ENCODE data around the gene NDRG4.

Gene NDRG4

GRCh38 chr16:58499615-58500351 is at the start of gene NDRG4:
TSS of gene NDRG4 (plus strand) at chr16:58500143. CDS start at chr16:58500249, 106 bp downstream.
- DNase-seq (ENCODE audit: low spot score in 2 of 2), result peak; percentile 45 to 78
- H3K9me3 ChIP-seq, result no peaks in the 10 kb centered on the region
- in situ Hi-C loops (cut with MboI; ENCODE audit: low sequenced_read_pairs), result no loop called here
- H3K36me3 ChIP-seq (replicated peaks), result no peaks in the 10 kb centered on the region
- H3K4me3 ChIP-seq, result peak within 1 kb of the TSS; percentile 15
- no peaks in the 10 kb centered on the region for H3K4me1 ChIP-seq
- no peaks in the 10 kb centered on the region for H3K27me3 ChIP-seq (ENCODE audit: low read depth)

- Histone ChIP-seq H3K9me3 (no peaks in the 10 kb centered on the region), H3K4me3 (no peak overlapping the region), H3K4me1 (no peaks in the 10 kb centered on the region), H3K27me3 (ENCODE audit: low read depth) (peaks cover 2% of the 10 kb centered on the region; the same call in 1 of the 2 replicates), H3K36me3 (replicated peaks) (no peaks in the 10 kb centered on the region)
- DNase-seq (ENCODE audit: low spot score in 2 of 2), result no peak
- in situ Hi-C loops (cut with MboI; ENCODE audit: low sequenced_read_pairs), result no loop called here
Measured at GRCh38 chr16:58450590-58450989, 49.4 kb upstream of the NDRG4 start.

GRCh38 chr16:58451265-58451689 is 48.7 kb upstream of the NDRG4 start:
- DNase-seq (ENCODE audit: low spot score in 2 of 2), result no peak
- Histone ChIP-seq H3K4me3 (no peak overlapping the region), H3K27me3 (ENCODE audit: low read depth) (peaks cover 2% of the 10 kb centered on the region; the same call in 1 of the 2 replicates), H3K36me3 (replicated peaks) (no peaks in the 10 kb centered on the region), H3K9me3 (no peaks in the 10 kb centered on the region), H3K4me1 (no peaks in the 10 kb centered on the region)
- in situ Hi-C loops (cut with MboI; ENCODE audit: low sequenced_read_pairs), result no loop called here

- peak in 1 of 2 experiments; percentile 70 for DNase-seq (ENCODE audit: low spot score in 2 of 2)
- no peaks in the 10 kb centered on the region for H3K9me3 ChIP-seq
- in situ Hi-C loops (cut with MboI; ENCODE audit: low sequenced_read_pairs), result no loop called here
- no peaks in the 10 kb centered on the region for H3K4me1 ChIP-seq
- H3K36me3 ChIP-seq (replicated peaks), result no peaks in the 10 kb centered on the region
- no peak overlapping the region for H3K4me3 ChIP-seq
- peaks cover 2% of the 10 kb centered on the region; the same call in 1 of the 2 replicates for H3K27me3 ChIP-seq (ENCODE audit: low read depth)
Measured at GRCh38 chr16:58451945-58452401, 48.0 kb upstream of the NDRG4 start.

GRCh38 chr16:58452640-58453039 is 47.3 kb upstream of the NDRG4 start:
- no peak for DNase-seq (ENCODE audit: low spot score in 2 of 2)
- in situ Hi-C loops (cut with MboI; ENCODE audit: low sequenced_read_pairs), result no loop called here
- Histone ChIP-seq H3K4me3 (no peak overlapping the region), H3K36me3 (replicated peaks) (no peaks in the 10 kb centered on the region), H3K27me3 (ENCODE audit: low read depth) (no peaks in the 10 kb centered on the region), H3K9me3 (no peaks in the 10 kb centered on the region), H3K4me1 (no peaks in the 10 kb centered on the region)

- H3K4me1 ChIP-seq, result no peaks in the 10 kb centered on the region
- DNase-seq (ENCODE audit: low spot score in 2 of 2), result no peak
- H3K9me3 ChIP-seq, result no peaks in the 10 kb centered on the region
- no peaks in the 10 kb centered on the region for H3K27me3 ChIP-seq (ENCODE audit: low read depth)
- H3K4me3 ChIP-seq, result no peak overlapping the region
- H3K36me3 ChIP-seq (replicated peaks), result no peaks in the 10 kb centered on the region
- in situ Hi-C loops (cut with MboI; ENCODE audit: low sequenced_read_pairs), result no loop called here
Measured at GRCh38 chr16:58454178-58454577, 45.8 kb upstream of the NDRG4 start.

GRCh38 chr16:58454856-58455255 is 45.1 kb upstream of the NDRG4 start:
- no peak for DNase-seq (ENCODE audit: low spot score in 2 of 2)
- Histone ChIP-seq H3K9me3 (no peaks in the 10 kb centered on the region), H3K27me3 (ENCODE audit: low read depth) (no peaks in the 10 kb centered on the region), H3K4me3 (no peak overlapping the region), H3K36me3 (replicated peaks) (no peaks in the 10 kb centered on the region), H3K4me1 (no peaks in the 10 kb centered on the region)
- in situ Hi-C loops (cut with MboI; ENCODE audit: low sequenced_read_pairs), result no loop called here

GRCh38 chr16:58455750-58456149 is 44.2 kb upstream of the NDRG4 start:
- H3K9me3 ChIP-seq, result no peaks in the 10 kb centered on the region
- H3K4me3 ChIP-seq, result no peak overlapping the region
- H3K36me3 ChIP-seq (replicated peaks), result no peaks in the 10 kb centered on the region
- H3K4me1 ChIP-seq, result no peaks in the 10 kb centered on the region
- no peaks in the 10 kb centered on the region for H3K27me3 ChIP-seq (ENCODE audit: low read depth)
- in situ Hi-C loops (cut with MboI; ENCODE audit: low sequenced_read_pairs), result no loop called here
- no peak for DNase-seq (ENCODE audit: low spot score in 2 of 2)

- no peaks in the 10 kb centered on the region for H3K27me3 ChIP-seq (ENCODE audit: low read depth)
- H3K4me1 ChIP-seq, result no peaks in the 10 kb centered on the region
- no peak overlapping the region for H3K4me3 ChIP-seq
- no peaks in the 10 kb centered on the region for H3K9me3 ChIP-seq
- no peaks in the 10 kb centered on the region for H3K36me3 ChIP-seq (replicated peaks)
- DNase-seq (ENCODE audit: low spot score in 2 of 2), result no peak
- in situ Hi-C loops (cut with MboI; ENCODE audit: low sequenced_read_pairs), result no loop called here
Measured at GRCh38 chr16:58456193-58456592, 43.8 kb upstream of the NDRG4 start.

GRCh38 chr16:58458606-58459343 is 41.2 kb upstream of the NDRG4 start:
- H3K27me3 ChIP-seq (ENCODE audit: low read depth), result peaks cover 4% of the 10 kb centered on the region
- no peaks in the 10 kb centered on the region for H3K9me3 ChIP-seq
- no peak for DNase-seq (ENCODE audit: low spot score in 2 of 2)
- no peak overlapping the region for H3K4me3 ChIP-seq
- H3K36me3 ChIP-seq (replicated peaks), result no peaks in the 10 kb centered on the region
- in situ Hi-C loops (cut with MboI; ENCODE audit: low sequenced_read_pairs), result no loop called here
- no peaks in the 10 kb centered on the region for H3K4me1 ChIP-seq

GRCh38 chr16:58459344-58460218 is 40.4 kb upstream of the NDRG4 start:
- DNase-seq (ENCODE audit: low spot score in 2 of 2), result no peak
- H3K4me3 ChIP-seq, result no peak overlapping the region

GRCh38 chr16:58460219-58460610 is 39.7 kb upstream of the NDRG4 start:
- Histone ChIP-seq H3K27me3 (ENCODE audit: low read depth) (peaks cover 18% of the 10 kb centered on the region), H3K36me3 (replicated peaks) (no peaks in the 10 kb centered on the region), H3K9me3 (no peaks in the 10 kb centered on the region), H3K4me1 (no peaks in the 10 kb centered on the region), H3K4me3 (no peak overlapping the region)
- no peak for DNase-seq (ENCODE audit: low spot score in 2 of 2)
- in situ Hi-C loops (cut with MboI; ENCODE audit: low sequenced_read_pairs), result no loop called here

More at GRCh38 chr16:58459344-58460218, 40.4 kb upstream of the NDRG4 start:
- in situ Hi-C loops (cut with MboI; ENCODE audit: low sequenced_read_pairs), result no loop called here
- Histone ChIP-seq H3K36me3 (replicated peaks) (no peaks in the 10 kb centered on the region), H3K4me1 (no peaks in the 10 kb centered on the region), H3K27me3 (ENCODE audit: low read depth) (peaks cover 11% of the 10 kb centered on the region), H3K9me3 (no peaks in the 10 kb centered on the region)

- Histone ChIP-seq H3K4me1 (no peaks in the 10 kb centered on the region), H3K4me3 (no peak overlapping the region), H3K36me3 (replicated peaks) (no peaks in the 10 kb centered on the region), H3K9me3 (no peaks in the 10 kb centered on the region), H3K27me3 (ENCODE audit: low read depth) (peaks cover 23% of the 10 kb centered on the region)
- no peak for DNase-seq (ENCODE audit: low spot score in 2 of 2)
- in situ Hi-C loops (cut with MboI; ENCODE audit: low sequenced_read_pairs), result no loop called here
Measured at GRCh38 chr16:58461056-58461455, 38.9 kb upstream of the NDRG4 start.

Data from HAP-1 (cell line).